SHP77 (cell line): ENCODE data around the gene ZSWIM5.
"Not testable (repeated sequence)": the region's sequence is repeated elsewhere in the genome, so short reads cannot be mapped to it uniquely, and the experiment has no call there.

Experiments used
- DNase-seq, 2 experiments: peaks; one replicate each; lab custom pipeline; 2025; lab: John Stamatoyannopoulos, UW

The ZSWIM5 gene

GRCh38 chr1:45205910-45206721, at the start of gene ZSWIM5:
ZSWIM5 (minus strand) TSS chr1:45206605; CDS start chr1:45206350, 255 bp downstream.
- DNase-seq: peak; percentile 53 to 74

- DNase-seq: no peak
These were observed 48.1 kb upstream of the ZSWIM5 start for GRCh38 chr1:45254490-45254889.

GRCh38 chr1:45250544-45250943, 44.1 kb upstream of the ZSWIM5 start:
- DNase-seq: no peak

GRCh38 chr1:45248004-45248403, 41.6 kb upstream of the ZSWIM5 start:
- DNase-seq: not testable (repeated sequence)

GRCh38 chr1:45246760-45247159, 40.4 kb upstream of the ZSWIM5 start:
- DNase-seq: no peak

GRCh38 chr1:45246359-45246758, 40.0 kb upstream of the ZSWIM5 start:
- DNase-seq: not testable (repeated sequence)

- no peak for DNase-seq
These were observed 38.3 kb upstream of the ZSWIM5 start for GRCh38 chr1:45244660-45245059.

- DNase-seq: no peak
These were observed 37.3 kb upstream of the ZSWIM5 start for GRCh38 chr1:45243476-45244343.

- DNase-seq: no peak
These were observed 32.4 kb upstream of the ZSWIM5 start for GRCh38 chr1:45238846-45239245.

- no peak for DNase-seq
These were observed 29.7 kb upstream of the ZSWIM5 start for GRCh38 chr1:45236136-45236535.

GRCh38 chr1:45230537-45230936, 24.1 kb upstream of the ZSWIM5 start:
- no peak for DNase-seq

GRCh38 chr1:45225598-45225997, 19.2 kb upstream of the ZSWIM5 start:
- no peak for DNase-seq

- not testable (repeated sequence) for DNase-seq
These were observed 17.3 kb upstream of the ZSWIM5 start for GRCh38 chr1:45223710-45224109.

GRCh38 chr1:45221716-45222115, 15.3 kb upstream of the ZSWIM5 start:
- DNase-seq: no peak

- DNase-seq: no peak
These were observed 10.5 kb upstream of the ZSWIM5 start for GRCh38 chr1:45216861-45217260.

GRCh38 chr1:45216200-45216541, 9.8 kb upstream of the ZSWIM5 start:
- DNase-seq: no peak

- no peak for DNase-seq
These were observed 9.2 kb upstream of the ZSWIM5 start for GRCh38 chr1:45215485-45216199.

- DNase-seq: no peak
These were observed 7.5 kb upstream of the ZSWIM5 start for GRCh38 chr1:45213892-45214291.

GRCh38 chr1:45211076-45211475, 4.7 kb upstream of the ZSWIM5 start:
- DNase-seq: no peak

- no peak for DNase-seq
These were observed 611 bp upstream of the ZSWIM5 start for GRCh38 chr1:45206808-45207623.
